H1 (cell line): Measurements from ENCODE around the gene TGFBR1. TPM values are rescaled to one million over a fixed set of nuclear protein-coding genes. Genes with fewer than 3 reads are reported as not detected.

ENCODE experiments used
- CTCF ChIA-PET: fragments of 300-600 bp; sonication (Branson Sonifier 250); formaldehyde crosslinking; loops from one replicate; lab custom pipeline; 2021; ENCODE audit not compliant: partially characterized antibody; lab: Charles Lee
- POLR2A ChIA-PET: fragments of 300-600 bp; sonication (Branson Sonifier 250); formaldehyde crosslinking; loops from one replicate; lab custom pipeline; 2021; ENCODE audit warnings: inconsistent platforms; ENCODE audit not compliant: partially characterized antibody; lab: Charles Lee
- DNase-seq, 2 experiments: peaks; one replicate each; pipeline versions ENCODE4 v3.0.0 to v3.0.0-alpha.2; 2010 to 2022; ENCODE audit warnings: low spot score in 2 of 2, low read depth in 1 of 2, mixed read lengths in 1 of 2
- FAIRE-seq: peaks from 2 replicates; lab custom pipeline; 2011; peaks lifted over from hg19 to GRCh38; lab: Jason Lieb, UNC
- H2AFZ ChIP-seq: 2 replicates; pipeline ENCODE4 v1.8.1; 2012; ENCODE audit warnings: low read length, inconsistent platforms
- H2AK5ac ChIP-seq: 2 replicates; pipeline ENCODE4 v1.6.1; 2013; ENCODE audit warnings: low read depth, low read length
- H2BK120ac ChIP-seq: replicated peaks from 2 replicates; pipeline ENCODE3; 2013; ENCODE audit warnings: low read depth, low read length, inconsistent platforms
- H2BK12ac ChIP-seq: 2 replicates; pipeline ENCODE4 v1.6.1; 2013; ENCODE audit warnings: low read depth, low read length
- H2BK15ac ChIP-seq: 2 replicates; pipeline ENCODE4 v1.6.1; 2013; ENCODE audit warnings: low read length
- H2BK20ac ChIP-seq: 2 replicates; pipeline ENCODE4 v1.6.1; 2013; ENCODE audit warnings: low read length
- H2BK5ac ChIP-seq: 2 replicates; pipeline ENCODE4 v1.6.1; 2013; ENCODE audit warnings: low read depth, low read length
- H3K14ac ChIP-seq: 2 replicates; pipeline ENCODE4 v1.6.1; 2013; ENCODE audit warnings: inconsistent platforms; ENCODE audit not compliant: insufficient read length
- H3K18ac ChIP-seq: 2 replicates; pipeline ENCODE4 v1.6.1; 2013; ENCODE audit warnings: low read length; ENCODE audit errors: extremely low read depth
- H3K23ac ChIP-seq: 2 replicates; pipeline ENCODE4 v1.6.1; 2013; ENCODE audit warnings: inconsistent platforms; ENCODE audit not compliant: insufficient read length
- H3K23me2 ChIP-seq: 2 replicates; pipeline ENCODE4 v1.6.1; 2013; ENCODE audit warnings: low read depth, low read length
- H3K27ac ChIP-seq: 2 replicates; pipeline ENCODE4 v1.6.1; 2011; ENCODE audit warnings: low read depth, low read length, inconsistent platforms
- H3K27me3 ChIP-seq, 4 experiments: replicated peaks in 1 of 4; 1 replicate in 1 of 4; 2 replicates in 3 of 4; pipeline versions ENCODE4 v1.6.1 to v1.8.1; 2011 to 2013; ENCODE audit warnings: low read length in 3 of 4, mild to moderate bottlenecking in 3 of 4, inconsistent platforms in 2 of 4, mixed read lengths in 2 of 4, moderate library complexity in 1 of 4; ENCODE audit not compliant: control insufficient read depth in 3 of 4, insufficient read depth in 3 of 4; ENCODE audit errors: extremely low read depth in 1 of 4
- H3K36me3 ChIP-seq, 4 experiments: 2 replicates each; pipeline versions ENCODE4 v1.6.1 to v1.8.1; 2011 to 2013; ENCODE audit warnings: mild to moderate bottlenecking in 4 of 4, low read length in 3 of 4, moderate library complexity in 2 of 4, control low read depth in 1 of 4, inconsistent platforms in 1 of 4; ENCODE audit not compliant: insufficient read depth in 4 of 4, control insufficient read depth in 2 of 4
- H3K4ac ChIP-seq: replicated peaks from 2 replicates; pipeline ENCODE3; 2013; ENCODE audit warnings: low read length, low read depth, mixed read lengths, inconsistent platforms; ENCODE audit not compliant: insufficient read length
- H3K4me1 ChIP-seq, 4 experiments: replicated peaks in 1 of 4; 1 replicate in 1 of 4; 2 replicates in 3 of 4; pipeline versions ENCODE4 v1.6.1 to v1.8.1; 2011 to 2013; ENCODE audit warnings: low read length in 3 of 4, inconsistent platforms in 2 of 4, mixed read lengths in 1 of 4; ENCODE audit not compliant: insufficient read depth in 4 of 4, control insufficient read depth in 3 of 4
- H3K4me2 ChIP-seq, 2 experiments: 2 replicates each; pipeline versions ENCODE4 v1.6.1 to v1.8.1; 2011 to 2013; ENCODE audit warnings: low read depth in 2 of 2, low read length in 2 of 2, control low read depth in 1 of 2, inconsistent platforms in 1 of 2, mild to moderate bottlenecking in 1 of 2; ENCODE audit not compliant: insufficient read depth in 1 of 2
- H3K4me3 ChIP-seq, 4 experiments: fragments of 200-600, 300-600 bp in 1 of 4; sonication (generic), shearing (Covaris generic), sonication (Bioruptor Twin) in 1 of 4; 2 replicates each; pipeline versions ENCODE4 v1.5.1 to v1.8.1; 2011 to 2016; ENCODE audit warnings: low read length in 4 of 4, low read depth in 3 of 4, control low read depth in 2 of 4, inconsistent platforms in 2 of 4, mild to moderate bottlenecking in 2 of 4, mixed read lengths in 1 of 4, moderate library complexity in 1 of 4; ENCODE audit not compliant: insufficient read depth in 2 of 4; ENCODE audit errors: extremely low read depth in 1 of 4
- H3K56ac ChIP-seq: replicated peaks from 2 replicates; pipeline ENCODE3; 2013; ENCODE audit warnings: low read depth, mild to moderate bottlenecking, mixed read lengths, low read length, inconsistent platforms; ENCODE audit not compliant: insufficient read length
- H3K79me1 ChIP-seq: 2 replicates; pipeline ENCODE4 v1.6.1; 2013; ENCODE audit warnings: low read depth, low read length, control low read depth
- H3K79me2 ChIP-seq, 2 experiments: 2 replicates each; pipeline versions ENCODE4 v1.6.1 to v1.8.1; 2012 to 2013; ENCODE audit warnings: low read length in 2 of 2, mild to moderate bottlenecking in 2 of 2, inconsistent platforms in 1 of 2; ENCODE audit not compliant: insufficient read depth in 2 of 2, control insufficient read depth in 1 of 2
- H3K9ac ChIP-seq, 4 experiments: replicated peaks in 1 of 4; 1 replicate in 1 of 4; 2 replicates in 3 of 4; pipeline versions ENCODE4 v1.6.1 to v1.8.1; 2011 to 2013; ENCODE audit warnings: low read depth in 3 of 4, low read length in 3 of 4, control low read depth in 2 of 4, mild to moderate bottlenecking in 2 of 4, moderate library complexity in 2 of 4, inconsistent platforms in 1 of 4; ENCODE audit errors: extremely low read depth in 1 of 4
- H3K9me3 ChIP-seq, 2 experiments: 2 replicates each; pipeline versions ENCODE4 v1.6.1 to v1.8.1; 2012 to 2013; ENCODE audit warnings: mild to moderate bottlenecking in 2 of 2, moderate library complexity in 2 of 2, control low read depth in 1 of 2, inconsistent platforms in 1 of 2, low read depth in 1 of 2, low read length in 1 of 2, mixed read lengths in 1 of 2; ENCODE audit not compliant: insufficient read depth in 2 of 2
- H4K20me1 ChIP-seq, 2 experiments: replicated peaks in 1 of 2; 2 replicates each; pipeline versions ENCODE3 to v1.8.1; 2011 to 2013; ENCODE audit warnings: inconsistent platforms in 2 of 2, low read length in 2 of 2, mild to moderate bottlenecking in 1 of 2; ENCODE audit not compliant: insufficient read depth in 2 of 2, control insufficient read depth in 1 of 2
- H4K5ac ChIP-seq: 2 replicates; pipeline ENCODE4 v1.6.1; 2013; ENCODE audit warnings: low read length, low read depth, mixed read lengths, inconsistent platforms; ENCODE audit not compliant: insufficient read length
- H4K8ac ChIP-seq: 2 replicates; pipeline ENCODE4 v1.8.0; 2013; ENCODE audit warnings: mild to moderate bottlenecking, moderate library complexity, low read length, inconsistent platforms; ENCODE audit not compliant: insufficient read depth; ENCODE audit errors: extremely low read depth
- H4K91ac ChIP-seq: replicated peaks from 2 replicates; pipeline ENCODE3; 2013; ENCODE audit warnings: low read length, mixed read lengths, inconsistent platforms; ENCODE audit not compliant: insufficient read length
- EP300 ChIP-seq, 2 experiments: IDR thresholded peaks; 1 replicate in 1 of 2; 2 replicates in 1 of 2; pipeline ENCODE4 v1.6.1; 2011 to 2012; ENCODE audit warnings: low read depth in 2 of 2, low read length in 2 of 2, mild to moderate bottlenecking in 2 of 2, borderline replicate concordance in 1 of 2, inconsistent platforms in 1 of 2, moderate library complexity in 1 of 2
- EZH2 ChIP-seq: fragments of 200-600 bp; sonication (generic); IDR thresholded peaks from 2 replicates; pipeline ENCODE4 v1.7.1; 2012; ENCODE audit warnings: low read depth, mild to moderate bottlenecking, moderate library complexity, low read length, inconsistent platforms; ENCODE audit not compliant: severe bottlenecking
- FOSL1 ChIP-seq: IDR thresholded peaks from 2 replicates; pipeline ENCODE4 v1.6.1; 2011; ENCODE audit warnings: mild to moderate bottlenecking, low read depth, low read length, moderate library complexity; ENCODE audit not compliant: insufficient read depth
- HDAC2 ChIP-seq, 2 experiments: fragments of 300-600 bp in 1 of 2; sonication (generic) in 1 of 2; IDR thresholded peaks; 2 replicates each; pipeline ENCODE4 v1.6.1; 2011 to 2012; ENCODE audit warnings: low read depth in 2 of 2, low read length in 2 of 2, mild to moderate bottlenecking in 2 of 2, moderate library complexity in 2 of 2, borderline replicate concordance in 1 of 2, inconsistent platforms in 1 of 2
- KDM4A ChIP-seq: IDR thresholded peaks from one replicate; pipeline ENCODE4 v1.7.1; 2012; ENCODE audit warnings: low read depth, mild to moderate bottlenecking, moderate library complexity, low read length, inconsistent platforms; ENCODE audit not compliant: severe bottlenecking
- NRF1 ChIP-seq: IDR thresholded peaks from 2 replicates; pipeline ENCODE4 v1.6.1; 2011; ENCODE audit warnings: mild to moderate bottlenecking, low read depth, low read length, improper control_type of control experiment
- RAD21 ChIP-seq, 2 experiments: IDR thresholded peaks in 1 of 2; conservative IDR thresholded peaks in 1 of 2; 2 replicates each; pipeline ENCODE4 v1.6.1; 2011; ENCODE audit warnings: low read depth in 2 of 2, low read length in 2 of 2, improper control_type of control experiment in 1 of 2, inconsistent platforms in 1 of 2, mild to moderate bottlenecking in 1 of 2, moderate library complexity in 1 of 2
- SRF ChIP-seq: IDR thresholded peaks from 2 replicates; pipeline ENCODE4 v1.6.1; 2011; ENCODE audit warnings: mild to moderate bottlenecking, low read depth, low read length, moderate library complexity
- ZNF274 ChIP-seq: IDR thresholded peaks from 2 replicates; pipeline ENCODE4 v1.7.0; 2012; ENCODE audit warnings: low read length, borderline replicate concordance; ENCODE audit errors: extremely low read depth
- polyA plus RNA-seq, 7 experiments: library from polyadenylated mRNA; depleted of rRNA in 3 of 7; stranded (reverse) in 5 of 7; unstranded in 2 of 7; fragments of >200 nt in 5 of 7; fragments of 200-250 nt in 2 of 7; gene quantifications; 1 replicate in 5 of 7; 2 replicates in 1 of 7; 4 replicates in 1 of 7; pipeline versions ENCODE4 v1.2.1 to v1.2.3, GENCODE V29; 2011 to 2013; ENCODE audit warnings: missing spikeins in 2 of 7, mixed read lengths in 2 of 7
- total RNA-seq: library from RNA; stranded (reverse); fragmentation: NEBNext Ultra II Directional; extraction: Animal tissue kit (Norgen Biotek cat#: 25700); gene quantifications from 2 replicates; pipeline ENCODE4 v1.2.1, GENCODE V29; 2021
- TF ChIP-seq, protein P1 (sequence below): IDR thresholded peaks from 2 replicates; pipeline ENCODE4 v1.6.1; 2012; ENCODE audit warnings: inconsistent platforms

TGFBR1 gene
- total and polyA plus RNA-seq, 2 of the 8 experiments (the other 6 are each of a cell fraction or from before 2014, with no cell fraction given) = 16.8 to 52.4 TPM

DNA sequence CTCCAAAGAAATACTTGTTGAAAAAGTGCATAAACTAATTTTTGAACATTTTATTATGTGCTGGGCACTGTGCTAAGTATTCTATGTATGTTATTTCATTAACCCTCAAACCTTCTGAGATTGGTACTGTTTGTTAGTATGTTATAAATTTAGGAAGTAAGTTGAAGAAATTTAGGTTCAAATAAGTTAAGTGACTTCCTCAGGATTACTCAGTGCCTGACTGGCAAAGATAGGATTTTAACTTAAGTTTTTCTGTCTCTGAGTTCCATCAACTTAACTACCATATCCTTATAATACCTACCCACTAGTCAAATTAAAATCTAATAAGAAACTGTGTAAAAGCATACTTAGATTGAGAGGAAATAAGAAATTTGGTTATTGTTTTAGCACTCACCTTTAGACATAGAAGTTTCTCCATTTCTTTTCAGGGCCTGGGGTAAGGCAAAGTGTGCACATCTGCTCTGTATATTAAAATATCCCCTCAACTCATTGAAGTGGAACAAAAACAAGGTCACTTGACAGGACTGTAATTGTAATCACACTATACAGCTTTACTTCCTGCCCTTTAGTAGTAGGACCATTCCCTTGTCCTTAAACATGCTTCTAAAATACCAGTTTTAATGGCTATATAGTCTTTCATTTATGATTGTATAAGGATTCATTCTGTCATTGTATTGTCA, 15.2 kb downstream of the TGFBR1 start:
- DNase-seq = no peak
- Histone ChIP-seq H2AK5ac (no peak overlapping the region), H4K5ac (no peak overlapping the region), H3K27ac (no peak overlapping the region), H3K18ac (no peak overlapping the region), H4K91ac (no peak overlapping the region), H2BK120ac (no peak overlapping the region), H3K36me3 (no peaks in the 10 kb centered on the region), H2BK15ac (no peak overlapping the region), H3K4me2 (no peak overlapping the region), H2BK20ac (no peak overlapping the region), H4K8ac (no peak overlapping the region), H3K27me3 (no peaks in the 10 kb centered on the region), H2BK12ac (no peak overlapping the region), H3K56ac (no peak overlapping the region), H2BK5ac (no peak overlapping the region), H2AFZ (no peak overlapping the region), H3K23ac (no peak overlapping the region), H3K4me3 (no peak overlapping the region), H3K9me3 (no peaks in the 10 kb centered on the region), H3K23me2 (no peaks in the 10 kb centered on the region), H3K4me1 (peaks cover 0 to 2% (median 0%) of the 10 kb centered on the region in 4 experiments; a peak in 2 of 7 replicates), H3K4ac (no peak overlapping the region), H4K20me1 (peaks cover 3 to 5% of the 10 kb centered on the region in 2 experiments), H3K14ac (no peak overlapping the region), H3K9ac (no peak overlapping the region), H3K79me1 (peaks cover 3% of the 10 kb centered on the region), H3K79me2 (peaks cover 0 to 97% of the 10 kb centered on the region in 2 experiments; a peak in 3 of 4 replicates)
- POLR2A ChIA-PET = interaction anchor here (1.5 kb wide), 1 partner anchor 22 kb away, joined by 3 read pairs; no protein-coding TSS in a partner anchor
- TF ChIP-seq KDM4A (no peak), EZH2 (no peak), HDAC2 (IDR thresholded peaks at IDR 0.05; ENCODE audit: borderline replicate concordance in 1 of 2, low read depth in 2 of 2, low read length in 2 of 2) (no peak), NRF1 (no peak), SRF (no peak), FOSL1 (no peak), EP300 (IDR thresholded peaks at IDR 0.05; ENCODE audit: borderline replicate concordance in 1 of 2, low read depth in 2 of 2, low read length in 2 of 2) (no peak), RAD21 (IDR thresholded peaks at IDR 0.05 in 1 of 2, conservative IDR thresholded peaks at IDR 0.05 in 1 of 2; ENCODE audit: low read depth in 2 of 2, low read length in 2 of 2) (no peak), ZNF274 (no peak)
- TF ChIP-seq, protein P1, sequence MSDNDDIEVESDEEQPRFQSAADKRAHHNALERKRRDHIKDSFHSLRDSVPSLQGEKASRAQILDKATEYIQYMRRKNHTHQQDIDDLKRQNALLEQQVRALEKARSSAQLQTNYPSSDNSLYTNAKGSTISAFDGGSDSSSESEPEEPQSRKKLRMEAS = no peak
- FAIRE-seq = no peak
- CTCF ChIA-PET = interaction anchor here (0.6 to 1.6 kb wide), 3 partner anchors 14 to 1112 kb away, joined by 3 to 5 read pairs (median 4); no protein-coding TSS in a partner anchor
